Measurements from ENCODE around the gene PLPP1. TPM values are rescaled to one million over a fixed set of nuclear protein-coding genes. Genes with fewer than 3 reads are reported as not detected.

Gene PLPP1
- total and polyA plus RNA-seq, 4 donors: 23.4 to 149 (median 68.7) TPM

- WGBS: 65% methylated on average over 6 of the region's 6 CpGs
- H3K9ac ChIP-seq (ENCODE audit: low read depth in 1 of 2, low read length in 2 of 2): no peak overlapping the region
Measured at GRCh38 chr5:55580042-55580441, 45.3 kb upstream of the PLPP1 start.

GRCh38 chr5:55578771-55579170 is 44.0 kb upstream of the PLPP1 start:
- no peaks in the 10 kb centered on the region for H3K27me3 ChIP-seq (ENCODE audit: control insufficient read depth in 4 of 4, insufficient read depth in 4 of 4, low read length in 3 of 4)
- H3K4me3 ChIP-seq (ENCODE audit: low read depth in 1 of 3, low read length in 3 of 3): no peak overlapping the region
- no peaks in the 10 kb centered on the region for H3K36me3 ChIP-seq (ENCODE audit: control insufficient read depth in 4 of 4, insufficient read depth in 3 of 4, low read depth in 1 of 4, low read length in 3 of 4)
- no peaks in the 10 kb centered on the region for H3K9me3 ChIP-seq (ENCODE audit: control insufficient read depth in 4 of 4, low read length in 3 of 4)
- H3K4me1 ChIP-seq (ENCODE audit: control insufficient read depth in 4 of 4, insufficient read depth in 4 of 4, low read length in 3 of 4): peaks cover 0 to 24% (median 17%) of the 10 kb centered on the region in 4 donors
- H3K9ac ChIP-seq (ENCODE audit: low read depth in 1 of 2, low read length in 2 of 2): no peak overlapping the region
- no peak for DNase-seq (ENCODE audit: low spot score)
- no peak for TF ChIP-seq REST (IDR thresholded peaks at IDR 0.05)
- no peak for TF ChIP-seq ATF3 (IDR thresholded peaks at IDR 0.05)
- TF ChIP-seq RAD21 (IDR thresholded peaks at IDR 0.05): no peak
- no peak for TF ChIP-seq EGR1 (IDR thresholded peaks at IDR 0.05; ENCODE audit: low read depth in 2 of 2)
- no peak for TF ChIP-seq FOXA1 (IDR thresholded peaks at IDR 0.05)
- TF ChIP-seq TAF1 (conservative IDR thresholded peaks at IDR 0.05): no peak
- no peak for TF ChIP-seq CTCF (IDR thresholded peaks at IDR 0.05; ENCODE audit: low read depth, low read length, missing input control)
- TF ChIP-seq YY1 (IDR thresholded peaks at IDR 0.05): no peak
- TF ChIP-seq RXRA (IDR thresholded peaks at IDR 0.05): no peak
- TF ChIP-seq HNF4G (IDR thresholded peaks at IDR 0.05): no peak
- TF ChIP-seq HNF4A (conservative IDR thresholded peaks at IDR 0.05): no peak
- no peak for TF ChIP-seq ZBTB33 (IDR thresholded peaks at IDR 0.05)
- no peak for TF ChIP-seq JUND (IDR thresholded peaks at IDR 0.05)
- H3K27ac ChIP-seq (ENCODE audit: low read depth in 1 of 2, low read length in 2 of 2): no peak overlapping the region

More at GRCh38 chr5:55580042-55580441, 45.3 kb upstream of the PLPP1 start:
- Histone ChIP-seq H3K4me3 (ENCODE audit: low read depth in 1 of 3, low read length in 3 of 3) (no peak overlapping the region), H3K27ac (ENCODE audit: low read depth in 1 of 2, low read length in 2 of 2) (no peak overlapping the region), H3K36me3 (ENCODE audit: control insufficient read depth in 4 of 4, insufficient read depth in 3 of 4, low read depth in 1 of 4, low read length in 3 of 4) (no peaks in the 10 kb centered on the region), H3K4me1 (ENCODE audit: control insufficient read depth in 4 of 4, insufficient read depth in 4 of 4, low read length in 3 of 4) (peaks cover 0 to 24% (median 17%) of the 10 kb centered on the region in 4 donors), H3K9me3 (ENCODE audit: control insufficient read depth in 4 of 4, low read length in 3 of 4) (no peaks in the 10 kb centered on the region), H3K27me3 (ENCODE audit: control insufficient read depth in 4 of 4, insufficient read depth in 4 of 4, low read length in 3 of 4) (no peaks in the 10 kb centered on the region)
- DNase-seq (ENCODE audit: low spot score): no peak
- TF ChIP-seq RAD21 (IDR thresholded peaks at IDR 0.05) (peak in 1 of 2 donors; percentile 16), HNF4A (conservative IDR thresholded peaks at IDR 0.05) (peak; percentile 69), RXRA (IDR thresholded peaks at IDR 0.05) (peak; percentile 25 to 47), SP1 (IDR thresholded peaks at IDR 0.05) (peak; percentile 63), EGR1 (IDR thresholded peaks at IDR 0.05; ENCODE audit: low read depth in 2 of 2) (peak in 1 of 2 donors; percentile 14), YY1 (IDR thresholded peaks at IDR 0.05) (no peak), JUND (IDR thresholded peaks at IDR 0.05) (peak in 1 of 2 donors; percentile 40), MAX (IDR thresholded peaks at IDR 0.05) (no peak), TAF1 (conservative IDR thresholded peaks at IDR 0.05) (no peak)
